Measurements from ENCODE around the gene ZNHIT2. TPM values are rescaled to one million over a fixed set of nuclear protein-coding genes. Genes with fewer than 3 reads are reported as not detected.
A peak's percentile ranks its signal among the peaks of the same experiment; 100 is the strongest.
"Not testable (repeated sequence)": the region's sequence is repeated elsewhere in the genome, so short reads cannot be mapped to it uniquely, and the experiment has no call there.

The ZNHIT2 gene
- total and polyA plus RNA-seq, 3 experiments from 2014 or later: 15.2 to 20.1 (median 19.8) TPM

GRCh38 chr11:65121447-65121864 lies 4.0 kb upstream of the ZNHIT2 start:
- no peaks in the 10 kb centered on the region for H3K9me3 ChIP-seq (ENCODE audit: low read length)
- peaks cover 37 to 64% (median 45%) of the 10 kb centered on the region in 3 donors for H3K4me1 Mint-ChIP-seq
- H3K4me3 Mint-ChIP-seq: peak overlapping the region; percentile 96 to 100 (median 99)
- ChIA-PET POLR2A (interaction anchor here (0.5 to 2.5 kb wide), 21 partner anchors 10 to 1722 kb away, joined by 3 to 60 read pairs (median 4); partner anchors contain the start of genes ACTN3, ARL2, PPP2R5B and RCE1), CTCF (interaction anchor here (0.9 to 3.7 kb wide), 12 partner anchors 9 to 491 kb away, joined by 3 to 43 read pairs (median 4); partner anchors contain the start of genes ARL2, CAPN1, CDCA5 and SYVN1)
- H3K4me3 ChIP-seq (ENCODE audit: low read length): peak overlapping the region; percentile 95
- peak overlapping the region; percentile 97 to 100 (median 100) for H3K27ac Mint-ChIP-seq
- no peak for DNase-seq
- H3K27me3 ChIP-seq (ENCODE audit: insufficient read depth, low read length, poor library complexity, severe bottlenecking): no peaks in the 10 kb centered on the region
- H3K4me1 ChIP-seq (ENCODE audit: insufficient read depth, low read length): peaks cover 26% of the 10 kb centered on the region
- H3K36me3 ChIP-seq (ENCODE audit: insufficient read depth, low read length): peaks cover 47% of the 10 kb centered on the region
- H3K27ac ChIP-seq (ENCODE audit: low read depth, low read length): peak overlapping the region; percentile 97
- no peaks in the 10 kb centered on the region for H3K9me3 Mint-ChIP-seq
- peaks cover 0 to 2% of the 10 kb centered on the region in 2 donors for H3K27me3 Mint-ChIP-seq
- peaks cover 7 to 84% (median 7%) of the 10 kb centered on the region in 3 donors for H3K36me3 Mint-ChIP-seq

- Mint-ChIP-seq H3K36me3 (peaks cover 7 to 80% (median 7%) of the 10 kb centered on the region in 3 donors), H3K4me3 (peak overlapping the region; percentile 96 to 100 (median 99)), H3K4me1 (peaks cover 37 to 70% (median 45%) of the 10 kb centered on the region in 3 donors), H3K27me3 (peaks cover 0 to 2% of the 10 kb centered on the region in 2 donors), H3K9me3 (no peaks in the 10 kb centered on the region), H3K27ac (peak overlapping the region; percentile 97 to 100 (median 100))
- Histone ChIP-seq H3K9me3 (ENCODE audit: low read length) (no peaks in the 10 kb centered on the region), H3K27ac (ENCODE audit: low read depth, low read length) (peak overlapping the region; percentile 97), H3K36me3 (ENCODE audit: insufficient read depth, low read length) (peaks cover 46% of the 10 kb centered on the region), H3K4me3 (ENCODE audit: low read length) (peak overlapping the region; percentile 95), H3K27me3 (ENCODE audit: insufficient read depth, low read length, poor library complexity, severe bottlenecking) (no peaks in the 10 kb centered on the region), H3K4me1 (ENCODE audit: insufficient read depth, low read length) (peaks cover 32% of the 10 kb centered on the region)
- POLR2A ChIA-PET: interaction anchor here (1.0 to 2.5 kb wide), 4 partner anchors 9 to 206 kb away, joined by 3 to 60 read pairs (median 23); partner anchors contain the start of genes ARL2, SYVN1 and TM7SF2
- CTCF ChIA-PET: interaction anchor here (1.2 to 3.7 kb wide), 5 partner anchors 10 to 108 kb away, joined by 3 to 43 read pairs (median 4); partner anchors contain the start of genes CDCA5, TM7SF2 and ZFPL1
- DNase-seq: no peak
Measured at GRCh38 chr11:65120831-65121230, 3.3 kb upstream of the ZNHIT2 start.

- Histone ChIP-seq H3K4me3 (ENCODE audit: low read length) (no peak overlapping the region), H3K27ac (ENCODE audit: low read depth, low read length) (no peak overlapping the region), H3K9me3 (ENCODE audit: low read length) (no peaks in the 10 kb centered on the region), H3K4me1 (ENCODE audit: insufficient read depth, low read length) (peaks cover 37% of the 10 kb centered on the region), H3K36me3 (ENCODE audit: insufficient read depth, low read length) (peaks cover 35% of the 10 kb centered on the region), H3K27me3 (ENCODE audit: insufficient read depth, low read length, poor library complexity, severe bottlenecking) (no peaks in the 10 kb centered on the region)
- peaks cover 37 to 77% (median 45%) of the 10 kb centered on the region in 3 donors for H3K4me1 Mint-ChIP-seq
- H3K9me3 Mint-ChIP-seq: no peaks in the 10 kb centered on the region
- H3K27ac Mint-ChIP-seq: peak overlapping the region in 7 of 8 donors; percentile 14 to 100 (median 82)
- ChIA-PET CTCF (interaction anchor here (1.5 to 3.7 kb wide), 2 partner anchors 9 to 16 kb away, joined by 4 to 43 read pairs; partner anchors contain the start of gene TM7SF2), POLR2A (interaction anchor here (0.7 kb wide), 1 partner anchor 233 kb away, joined by 3 read pairs; no protein-coding TSS in a partner anchor)
- H3K36me3 Mint-ChIP-seq: peaks cover 5 to 73% (median 7%) of the 10 kb centered on the region in 3 donors
- H3K4me3 Mint-ChIP-seq: peak overlapping the region in 5 of 7 donors; percentile 30 to 100 (median 51)
- no peak for DNase-seq
- peaks cover 0 to 2% of the 10 kb centered on the region in 2 donors for H3K27me3 Mint-ChIP-seq
Measured at GRCh38 chr11:65119670-65119995, 2.1 kb upstream of the ZNHIT2 start.

GRCh38 chr11:65118891-65119669 lies 1.6 kb upstream of the ZNHIT2 start:
- H3K4me3 Mint-ChIP-seq: peak overlapping the region in 2 of 7 donors; percentile 76 to 96
- H3K9me3 ChIP-seq (ENCODE audit: low read length); H3K4me3 ChIP-seq (ENCODE audit: low read length); DNase-seq; H3K9me3 Mint-ChIP-seq; H3K27me3 ChIP-seq (ENCODE audit: insufficient read depth, low read length, poor library complexity, severe bottlenecking); H3K27me3 Mint-ChIP-seq: not testable (repeated sequence)
- Histone ChIP-seq H3K4me1 (ENCODE audit: insufficient read depth, low read length) (peaks cover 38% of the 10 kb centered on the region), H3K27ac (ENCODE audit: low read depth, low read length) (peak overlapping the region; percentile 1), H3K36me3 (ENCODE audit: insufficient read depth, low read length) (peaks cover 31% of the 10 kb centered on the region)
- peaks cover 4 to 67% (median 7%) of the 10 kb centered on the region in 3 donors for H3K36me3 Mint-ChIP-seq
- ChIA-PET CTCF (interaction anchor here (0.8 to 3.7 kb wide), 6 partner anchors 8 to 105 kb away, joined by 3 to 43 read pairs (median 4); partner anchors contain the start of genes ARL2 and TM7SF2), POLR2A (interaction anchor here (0.7 kb wide), 1 partner anchor 232 kb away, joined by 3 read pairs; no protein-coding TSS in a partner anchor)
- H3K27ac Mint-ChIP-seq: peak overlapping the region; percentile 56 to 99 (median 96)
- peaks cover 36 to 75% (median 43%) of the 10 kb centered on the region in 3 donors for H3K4me1 Mint-ChIP-seq

GRCh38 chr11:65118097-65118837 lies 766 bp upstream of the ZNHIT2 start:
- H3K4me3 ChIP-seq (ENCODE audit: low read length): no peak overlapping the region
- Mint-ChIP-seq H3K4me1 (peaks cover 41 to 76% (median 49%) of the 10 kb centered on the region in 3 donors), H3K27ac (peak overlapping the region; percentile 92 to 99 (median 96)), H3K27me3 (peaks cover 0 to 2% of the 10 kb centered on the region in 2 donors), H3K9me3 (no peaks in the 10 kb centered on the region), H3K4me3 (peak overlapping the region; percentile 30 to 94 (median 90)), H3K36me3 (peaks cover 4 to 65% (median 7%) of the 10 kb centered on the region in 3 donors)
- H3K9me3 ChIP-seq (ENCODE audit: low read length): no peaks in the 10 kb centered on the region
- DNase-seq: no peak
- H3K27ac ChIP-seq (ENCODE audit: low read depth, low read length): peak overlapping the region; percentile 1
- ChIA-PET POLR2A (interaction anchor here (0.7 to 2.4 kb wide), 14 partner anchors 9 to 381 kb away, joined by 3 to 27 read pairs (median 4); partner anchors contain the start of genes MALAT1, SAC3D1, SF1 and SYVN1), CTCF (interaction anchor here (0.7 to 2.9 kb wide), 12 partner anchors 9 to 104 kb away, joined by 3 to 27 read pairs (median 4); partner anchors contain the start of genes ARL2, CAPN1 and VPS51)
- H3K4me1 ChIP-seq (ENCODE audit: insufficient read depth, low read length): peaks cover 45% of the 10 kb centered on the region
- H3K27me3 ChIP-seq (ENCODE audit: insufficient read depth, low read length, poor library complexity, severe bottlenecking): no peaks in the 10 kb centered on the region
- H3K36me3 ChIP-seq (ENCODE audit: insufficient read depth, low read length): peaks cover 31% of the 10 kb centered on the region

GRCh38 chr11:65116370-65117205 lies 913 bp downstream of the ZNHIT2 start:
- Mint-ChIP-seq H3K27me3 (peaks cover 0 to 3% of the 10 kb centered on the region in 2 donors), H3K4me1 (peaks cover 35 to 74% (median 38%) of the 10 kb centered on the region in 3 donors), H3K36me3 (peaks cover 3 to 52% (median 4%) of the 10 kb centered on the region in 3 donors), H3K4me3 (peak overlapping the region; percentile 88 to 94 (median 90)), H3K9me3 (no peaks in the 10 kb centered on the region), H3K27ac (peak overlapping the region; percentile 78 to 99 (median 95))
- ChIA-PET CTCF (interaction anchor here (1.0 to 2.9 kb wide), 10 partner anchors 8 to 428 kb away, joined by 3 to 27 read pairs (median 4); partner anchors contain the start of genes ARL2, CAPN1 and VPS51), POLR2A (interaction anchor here (0.5 to 2.4 kb wide), 16 partner anchors 10 to 664 kb away, joined by 3 to 27 read pairs (median 5); partner anchors contain the start of genes DPF2, POLA2, SAC3D1 and SF1)
- Histone ChIP-seq H3K4me1 (ENCODE audit: insufficient read depth, low read length) (peaks cover 45% of the 10 kb centered on the region), H3K9me3 (ENCODE audit: low read length) (no peaks in the 10 kb centered on the region), H3K36me3 (ENCODE audit: insufficient read depth, low read length) (peaks cover 31% of the 10 kb centered on the region), H3K4me3 (ENCODE audit: low read length) (peak overlapping the region; percentile 85), H3K27me3 (ENCODE audit: insufficient read depth, low read length, poor library complexity, severe bottlenecking) (no peaks in the 10 kb centered on the region), H3K27ac (ENCODE audit: low read depth, low read length) (peak overlapping the region; percentile 91)
- DNase-seq: peak; percentile 37 to 78 (median 59)
